Prostate gland (tissue), 2 donors: Measurements from ENCODE around the gene ADAMTSL1.

Experiments used
- POLR2A ChIP-seq: fragments of 450-650 bp; IDR thresholded peaks from one replicate; pipeline ENCODE4 v1.6.1; 2016; ENCODE audit warnings: antibody characterized with exemption, mild to moderate bottlenecking
- POLR2AphosphoS5 ChIP-seq: sonication (generic); formaldehyde crosslinking; IDR thresholded peaks from one replicate; pipeline ENCODE4 v1.6.1; 2017; ENCODE audit warnings: antibody characterized with exemption
- TF ChIP-seq, protein P1 (sequence below), 4 experiments: fragments of 200-600 bp in 2 of 4; fragments of 450-650 bp in 2 of 4; sonication (generic) in 2 of 4; IDR thresholded peaks; 1 replicate in 3 of 4; 2 replicates in 1 of 4; pipeline ENCODE4 v1.5.1; 2016 to 2019; ENCODE audit warnings: antibody characterized with exemption in 4 of 4, mild to moderate bottlenecking in 2 of 4, moderate library complexity in 2 of 4

DNA sequence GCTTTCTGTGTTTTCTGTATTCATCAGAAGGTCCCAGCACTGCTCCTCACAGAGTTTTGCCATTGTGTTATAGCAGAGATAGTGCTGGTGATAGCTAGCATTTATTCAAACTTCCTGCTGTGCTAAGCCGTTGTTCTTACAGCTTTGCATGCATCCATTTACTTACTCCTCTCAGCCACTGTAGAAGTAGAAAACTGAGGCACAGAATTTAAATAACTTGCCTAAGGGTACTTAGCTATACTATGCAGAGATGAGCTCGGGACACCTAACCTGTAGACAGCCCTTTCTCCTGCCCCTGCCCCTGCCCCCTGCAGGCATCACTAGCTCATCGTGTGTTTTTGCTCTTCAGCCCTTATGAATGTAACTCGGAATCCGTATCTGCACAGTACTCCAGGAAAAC lies 331.4 kb downstream of the ADAMTSL1 start:
- TF ChIP-seq POLR2AphosphoS5 (no peak), POLR2A (no peak)
- TF ChIP-seq, protein P1, sequence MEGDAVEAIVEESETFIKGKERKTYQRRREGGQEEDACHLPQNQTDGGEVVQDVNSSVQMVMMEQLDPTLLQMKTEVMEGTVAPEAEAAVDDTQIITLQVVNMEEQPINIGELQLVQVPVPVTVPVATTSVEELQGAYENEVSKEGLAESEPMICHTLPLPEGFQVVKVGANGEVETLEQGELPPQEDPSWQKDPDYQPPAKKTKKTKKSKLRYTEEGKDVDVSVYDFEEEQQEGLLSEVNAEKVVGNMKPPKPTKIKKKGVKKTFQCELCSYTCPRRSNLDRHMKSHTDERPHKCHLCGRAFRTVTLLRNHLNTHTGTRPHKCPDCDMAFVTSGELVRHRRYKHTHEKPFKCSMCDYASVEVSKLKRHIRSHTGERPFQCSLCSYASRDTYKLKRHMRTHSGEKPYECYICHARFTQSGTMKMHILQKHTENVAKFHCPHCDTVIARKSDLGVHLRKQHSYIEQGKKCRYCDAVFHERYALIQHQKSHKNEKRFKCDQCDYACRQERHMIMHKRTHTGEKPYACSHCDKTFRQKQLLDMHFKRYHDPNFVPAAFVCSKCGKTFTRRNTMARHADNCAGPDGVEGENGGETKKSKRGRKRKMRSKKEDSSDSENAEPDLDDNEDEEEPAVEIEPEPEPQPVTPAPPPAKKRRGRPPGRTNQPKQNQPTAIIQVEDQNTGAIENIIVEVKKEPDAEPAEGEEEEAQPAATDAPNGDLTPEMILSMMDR (IDR thresholded peaks at IDR 0.05) = no peak
